HFF-Myc (cell line): Measurements from ENCODE around the gene PATL2.
"Not testable (repeated sequence)": the region's sequence is repeated elsewhere in the genome, so short reads cannot be mapped to it uniquely, and the experiment has no call there.

Experiments
- DNase-seq: peaks from one replicate; pipeline ENCODE4 v3.0.0-alpha.2; 2011; ENCODE audit warnings: low read depth; ENCODE audit errors: extremely low read depth
- H3K4me3 ChIP-seq: replicated peaks from 2 replicates; pipeline ENCODE4 v1.5.1; 2011; ENCODE audit warnings: low read depth, mild to moderate bottlenecking, control low read depth, low read length
- TF ChIP-seq, protein P1 (sequence below): IDR thresholded peaks from 2 replicates; pipeline ENCODE4 v1.5.1; 2012; ENCODE audit warnings: mild to moderate bottlenecking, low read depth, low read length, control low read depth; ENCODE audit errors: missing control alignments

The PATL2 gene

DNA sequence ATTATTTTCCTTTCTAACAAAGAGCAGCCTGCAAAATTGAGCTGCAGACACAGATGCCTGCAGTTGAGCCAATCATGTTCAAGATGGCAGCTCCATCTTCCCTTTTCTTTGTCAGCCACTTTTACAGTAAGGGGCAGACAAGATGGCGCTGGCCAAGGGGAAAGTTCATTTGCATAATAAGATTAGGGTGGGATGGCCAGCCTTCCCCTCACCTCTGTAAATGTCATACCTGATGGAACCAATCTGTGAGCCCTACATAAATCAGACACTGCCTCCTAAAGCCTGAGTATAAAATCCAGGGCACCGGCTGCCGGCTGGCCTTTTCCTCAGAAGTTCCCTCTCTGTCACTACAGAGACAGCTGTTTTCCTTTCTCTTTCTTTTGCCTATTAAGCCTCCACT lies 15.8 kb downstream of the PATL2 start:
- TF ChIP-seq, protein P1, sequence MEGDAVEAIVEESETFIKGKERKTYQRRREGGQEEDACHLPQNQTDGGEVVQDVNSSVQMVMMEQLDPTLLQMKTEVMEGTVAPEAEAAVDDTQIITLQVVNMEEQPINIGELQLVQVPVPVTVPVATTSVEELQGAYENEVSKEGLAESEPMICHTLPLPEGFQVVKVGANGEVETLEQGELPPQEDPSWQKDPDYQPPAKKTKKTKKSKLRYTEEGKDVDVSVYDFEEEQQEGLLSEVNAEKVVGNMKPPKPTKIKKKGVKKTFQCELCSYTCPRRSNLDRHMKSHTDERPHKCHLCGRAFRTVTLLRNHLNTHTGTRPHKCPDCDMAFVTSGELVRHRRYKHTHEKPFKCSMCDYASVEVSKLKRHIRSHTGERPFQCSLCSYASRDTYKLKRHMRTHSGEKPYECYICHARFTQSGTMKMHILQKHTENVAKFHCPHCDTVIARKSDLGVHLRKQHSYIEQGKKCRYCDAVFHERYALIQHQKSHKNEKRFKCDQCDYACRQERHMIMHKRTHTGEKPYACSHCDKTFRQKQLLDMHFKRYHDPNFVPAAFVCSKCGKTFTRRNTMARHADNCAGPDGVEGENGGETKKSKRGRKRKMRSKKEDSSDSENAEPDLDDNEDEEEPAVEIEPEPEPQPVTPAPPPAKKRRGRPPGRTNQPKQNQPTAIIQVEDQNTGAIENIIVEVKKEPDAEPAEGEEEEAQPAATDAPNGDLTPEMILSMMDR: no peak
- no peak for DNase-seq
- no peak overlapping the region for H3K4me3 ChIP-seq

- TF ChIP-seq, protein P1: no peak
- no peak for DNase-seq
Observed at GRCh38 chr15:44694416-44694815, 16.7 kb downstream of the PATL2 start.

GRCh38 chr15:44692659-44693058 lies 18.5 kb downstream of the PATL2 start:
- TF ChIP-seq, protein P1: no peak
- no peak for DNase-seq
- H3K4me3 ChIP-seq: no peak overlapping the region

More at GRCh38 chr15:44694416-44694815, 16.7 kb downstream of the PATL2 start:
- H3K4me3 ChIP-seq: no peak overlapping the region

DNA sequence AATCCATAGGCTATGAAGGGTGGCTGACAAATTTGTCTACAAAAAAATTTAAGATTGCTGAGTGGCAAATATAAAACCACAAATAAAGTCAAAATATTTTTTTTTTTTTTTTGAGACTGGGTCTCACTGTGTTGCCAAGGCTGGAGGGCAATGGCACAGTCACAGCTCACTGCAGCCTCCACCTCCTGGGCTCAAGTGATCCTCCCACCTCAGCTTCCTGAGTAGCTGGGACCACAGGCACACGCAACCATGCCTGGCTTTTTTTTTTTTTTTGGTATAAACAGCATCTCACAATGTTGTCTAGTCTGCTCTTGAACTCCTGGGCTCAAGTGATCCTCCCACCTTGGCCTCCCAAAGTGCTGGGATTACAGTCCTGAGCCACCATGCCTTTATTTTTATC lies 20.9 kb downstream of the PATL2 start:
- DNase-seq, H3K4me3 ChIP-seq: not testable (repeated sequence)

GRCh38 chr15:44689318-44689717 lies 21.8 kb downstream of the PATL2 start:
- DNase-seq: not testable (repeated sequence)

DNA sequence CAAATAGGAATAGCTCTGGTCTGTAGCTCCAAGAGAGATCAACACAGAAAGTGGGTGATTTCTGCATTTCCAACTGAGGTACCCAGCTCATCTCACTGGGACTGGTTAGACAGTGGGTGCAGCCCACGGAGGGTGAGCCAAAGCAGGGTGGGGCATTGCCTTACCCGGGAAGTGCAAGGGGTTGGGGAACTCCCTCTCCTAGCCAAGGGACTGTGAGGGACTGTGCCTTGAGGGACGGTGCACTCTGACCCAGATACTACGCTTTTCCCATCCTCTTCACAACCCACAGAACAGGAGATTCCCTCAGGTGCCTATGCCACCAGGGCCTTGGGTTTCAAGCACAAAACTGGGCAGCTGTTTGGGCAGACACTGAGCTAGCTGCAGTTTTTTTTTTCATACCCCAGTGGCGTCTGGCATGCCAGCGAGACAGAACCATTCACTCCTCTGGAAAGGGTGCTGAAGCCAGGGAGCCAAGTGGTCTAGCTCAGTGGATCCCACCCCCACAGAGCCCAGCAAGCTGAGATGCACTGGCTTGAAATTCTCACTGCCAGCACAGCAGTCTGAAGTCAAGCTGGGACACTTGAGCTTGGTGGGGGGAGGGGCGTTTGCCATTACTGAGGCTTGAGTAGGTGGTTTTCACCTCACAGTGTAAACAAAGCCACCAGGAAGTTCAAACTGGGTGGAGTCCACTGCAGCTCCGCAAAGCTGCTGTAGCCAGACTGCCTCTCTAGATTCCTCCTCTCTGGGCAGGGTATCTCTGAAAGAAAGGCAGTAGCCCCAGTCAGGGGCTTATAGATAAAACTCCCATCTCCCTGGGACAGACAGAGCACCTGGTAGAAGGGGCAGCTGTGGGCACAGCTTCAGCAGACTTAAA lies 28.1 kb downstream of the PATL2 start:
- DNase-seq, H3K4me3 ChIP-seq: not testable (repeated sequence)

More at GRCh38 chr15:44689318-44689717, 21.8 kb downstream of the PATL2 start:
- H3K4me3 ChIP-seq: not testable (repeated sequence)

- no peak for DNase-seq
- H3K4me3 ChIP-seq: no peak overlapping the region
- TF ChIP-seq, protein P1: no peak
Observed at GRCh38 chr15:44682211-44682610, 28.9 kb downstream of the PATL2 start.

DNA sequence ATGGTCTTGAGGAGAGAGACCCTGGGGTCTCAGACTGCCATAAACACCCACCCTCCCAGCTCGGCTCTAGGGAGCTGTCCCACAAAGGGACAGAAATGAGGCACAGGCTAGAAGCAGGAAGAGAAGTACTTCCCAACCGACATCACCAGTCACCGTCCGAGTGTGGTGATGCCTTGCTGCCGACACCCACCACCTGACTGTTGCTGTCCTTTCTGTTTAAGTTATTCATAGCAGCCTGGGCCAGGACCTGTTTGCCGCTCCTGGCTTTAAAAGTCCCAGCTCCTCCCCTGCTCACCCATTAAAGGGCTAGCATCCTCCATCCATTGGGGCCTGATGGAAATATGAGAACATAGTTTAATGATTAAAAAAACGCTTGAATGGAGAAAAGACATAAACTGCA lies 34.4 kb downstream of the PATL2 start:
- H3K4me3 ChIP-seq: no peak overlapping the region
- no peak for DNase-seq
- TF ChIP-seq, protein P1: no peak
